Testis (tissue), 2 donors: ENCODE measurements around the gene DLG2.

Source experiments
- CTCF ChIP-seq, 3 experiments: fragments of 450-650 bp in 2 of 3; fragments of 200-600 bp in 1 of 3; sonication (generic) in 1 of 3; IDR thresholded peaks; one replicate each; pipeline ENCODE4 v1.5.1; 2016 to 2019; ENCODE audit warnings: antibody characterized with exemption in 3 of 3, mild to moderate bottlenecking in 2 of 3, moderate library complexity in 1 of 3
- POLR2A ChIP-seq: fragments of 450-650 bp; IDR thresholded peaks from one replicate; pipeline ENCODE4 v1.6.1; 2017; ENCODE audit warnings: antibody characterized with exemption, mild to moderate bottlenecking, moderate library complexity

GRCh38 chr11:84612645-84613044, 1014.5 kb downstream of the DLG2 start:
- no peak for TF ChIP-seq CTCF (IDR thresholded peaks at IDR 0.05)
- no peak for TF ChIP-seq POLR2A
